CD14-positive monocyte (primary cell): Measurements from ENCODE around the gene TMEM161B. TPM values are rescaled to one million over a fixed set of nuclear protein-coding genes. Genes with fewer than 3 reads are reported as not detected.

Experiments used
- DNase-seq, 3 donors: peaks; one replicate each; pipeline ENCODE4 v3.0.0-alpha.2; 2011 to 2022
- H2AFZ ChIP-seq: 2 replicates; pipeline ENCODE4 v1.6.0; 2012; ENCODE audit warnings: mild to moderate bottlenecking, low read depth, low read length, inconsistent platforms; ENCODE audit not compliant: insufficient read depth, poor library complexity, severe bottlenecking
- H3K27ac ChIP-seq, 2 donors: 1 replicate in 1 of 2; 2 replicates in 1 of 2; pipeline ENCODE4 v1.5.1; 2012 to 2013; ENCODE audit warnings: low read length in 2 of 2, control low read depth in 1 of 2, inconsistent platforms in 1 of 2, low read depth in 1 of 2, mild to moderate bottlenecking in 1 of 2
- H3K27me3 ChIP-seq, 2 donors: one replicate each; pipeline versions ENCODE4 v1.6.0 to v1.6.1; 2011 to 2013; ENCODE audit warnings: low read length in 2 of 2; ENCODE audit not compliant: control insufficient read depth in 2 of 2, insufficient read depth in 2 of 2
- H3K36me3 ChIP-seq, 2 donors: replicated peaks in 1 of 2; 1 replicate in 1 of 2; 2 replicates in 1 of 2; pipeline versions ENCODE4 v1.5.1 to v1.6.1; 2012 to 2013; ENCODE audit warnings: low read length in 2 of 2, control low read depth in 1 of 2, inconsistent platforms in 1 of 2, mild to moderate bottlenecking in 1 of 2; ENCODE audit not compliant: insufficient read depth in 2 of 2, control insufficient read depth in 1 of 2
- H3K4me1 ChIP-seq, 2 donors: 1 replicate in 1 of 2; 2 replicates in 1 of 2; pipeline versions ENCODE4 v1.5.1 to v1.6.1; 2012 to 2013; ENCODE audit warnings: low read length in 2 of 2, control low read depth in 1 of 2, inconsistent platforms in 1 of 2, mild to moderate bottlenecking in 1 of 2, moderate library complexity in 1 of 2; ENCODE audit not compliant: insufficient read depth in 2 of 2, control insufficient read depth in 1 of 2
- H3K4me2 ChIP-seq: replicated peaks from 2 replicates; pipeline ENCODE3; 2012; ENCODE audit warnings: low read length, moderate library complexity, mild to moderate bottlenecking; ENCODE audit not compliant: poor library complexity, severe bottlenecking; ENCODE audit errors: extremely low read depth
- H3K4me3 ChIP-seq, 3 experiments: fragments of 200-600 bp in 1 of 3; sonication (generic) in 1 of 3; replicated peaks in 1 of 3; 1 replicate in 2 of 3; 2 replicates in 1 of 3; pipeline ENCODE4 v1.5.1; 2011 to 2013; ENCODE audit warnings: low read length in 3 of 3, mild to moderate bottlenecking in 3 of 3, control low read depth in 2 of 3, low read depth in 2 of 3, inconsistent platforms in 1 of 3, moderate library complexity in 1 of 3
- H3K79me2 ChIP-seq: 2 replicates; pipeline ENCODE4 v1.6.0; 2012; ENCODE audit warnings: mild to moderate bottlenecking, control low read depth, inconsistent platforms, low read length, moderate library complexity; ENCODE audit not compliant: insufficient read depth
- H3K9ac ChIP-seq: 2 replicates; pipeline ENCODE4 v1.6.0; 2017; ENCODE audit warnings: low read length, mild to moderate bottlenecking; ENCODE audit not compliant: insufficient read depth, poor library complexity, severe bottlenecking
- H3K9me3 ChIP-seq, 2 donors: replicated peaks in 1 of 2; 1 replicate in 1 of 2; 2 replicates in 1 of 2; pipeline versions ENCODE4 v1.5.1 to v1.6.1; 2012 to 2013; ENCODE audit warnings: low read length in 2 of 2, control low read depth in 1 of 2; ENCODE audit not compliant: control insufficient read depth in 1 of 2, insufficient read depth in 1 of 2
- H4K20me1 ChIP-seq: 2 replicates; pipeline ENCODE4 v1.6.0; 2012; ENCODE audit warnings: mild to moderate bottlenecking, low read length, control low read depth, moderate library complexity; ENCODE audit not compliant: insufficient read depth
- H3K27ac Mint-ChIP-seq, 7 donors: one replicate each; pipeline ENCODE4 v1.8.0; 2020; ENCODE audit warnings: mild to moderate bottlenecking in 7 of 7, mixed read lengths in 7 of 7, moderate library complexity in 6 of 7, inconsistent platforms in 2 of 7
- H3K27me3 Mint-ChIP-seq, 3 donors: one replicate each; pipeline ENCODE4 v1.8.0; 2021 to 2022; ENCODE audit warnings: low read depth in 3 of 3, mild to moderate bottlenecking in 3 of 3, mixed read lengths in 3 of 3, moderate library complexity in 3 of 3, inconsistent platforms in 1 of 3
- H3K36me3 Mint-ChIP-seq, 2 donors: one replicate each; pipeline ENCODE4 v1.8.0; 2020; ENCODE audit warnings: mixed read lengths in 2 of 2, inconsistent platforms in 1 of 2, mild to moderate bottlenecking in 1 of 2
- H3K4me1 Mint-ChIP-seq: one replicate; pipeline ENCODE4 v1.8.0; 2020; ENCODE audit warnings: mild to moderate bottlenecking, mixed read lengths
- H3K4me3 Mint-ChIP-seq, 2 donors: one replicate each; pipeline ENCODE4 v1.8.0; 2020; ENCODE audit warnings: mild to moderate bottlenecking in 2 of 2, mixed read lengths in 2 of 2, moderate library complexity in 1 of 2
- H3K9me3 Mint-ChIP-seq, 7 donors: one replicate each; pipeline ENCODE4 v1.8.0; 2020 to 2022; ENCODE audit warnings: mixed read lengths in 7 of 7, mild to moderate bottlenecking in 6 of 7, moderate library complexity in 6 of 7, inconsistent platforms in 2 of 7
- WGBS: methylation state at CpG from one replicate; pipeline ENCODE4 v1.1.5; 2013; ENCODE audit warnings: missing lambda C conversion rate; ENCODE audit not compliant: insufficient coverage; 5-methylcytosine and 5-hydroxymethylcytosine counted together
- intact Hi-C, 2 donors: fragments of 100-400 bp; cut with micrococcal nuclease; formaldehyde crosslinking; loops; one replicate each; pipeline versions ENCODE4 v1.15.0 to v1.15.1; 2023
- polyA plus RNA-seq, 3 donors: library from polyadenylated mRNA; depleted of rRNA in 1 of 3; unstranded in 2 of 3; stranded (reverse) in 1 of 3; fragments of 300-500 nt in 2 of 3; fragments of >200 nt in 1 of 3; fragmentation: Illumina TruSeq in 2 of 3; gene quantifications; 1 replicate in 2 of 3; 2 replicates in 1 of 3; pipeline ENCODE4 v1.2.3, GENCODE V29; 2012 to 2021
- TF ChIP-seq, protein P1 (sequence below): fragments of 200-600 bp; IDR thresholded peaks from one replicate; pipeline ENCODE4 v1.8.0; 2022; ENCODE audit warnings: antibody characterized with exemption, mild to moderate bottlenecking

The TMEM161B gene
- polyA plus RNA-seq, 3 donors: 4.4 to 9.4 (median 5.0) TPM

- Histone ChIP-seq H3K9ac (no peak overlapping the region), H3K27ac (no peak overlapping the region), H3K9me3 (no peaks in the 10 kb centered on the region), H3K79me2 (no peaks in the 10 kb centered on the region), H3K36me3 (peaks cover 27 to 58% of the 10 kb centered on the region in 2 donors), H3K4me1 (no peaks in the 10 kb centered on the region), H3K27me3 (no peaks in the 10 kb centered on the region), H2AFZ (no peak overlapping the region), H4K20me1 (no peaks in the 10 kb centered on the region), H3K4me2 (no peak overlapping the region), H3K4me3 (no peak overlapping the region)
- Mint-ChIP-seq H3K36me3 (peaks cover 48 to 74% of the 10 kb centered on the region in 2 donors), H3K4me3 (no peak overlapping the region), H3K27me3 (no peaks in the 10 kb centered on the region), H3K4me1 (no peaks in the 10 kb centered on the region), H3K27ac (no peak overlapping the region), H3K9me3 (peaks cover 0 to 1% (median 0%) of the 10 kb centered on the region in 7 donors)
- no peak for DNase-seq
- no CpG with 5 or more reads among the region's 5 CpGs for WGBS
- TF ChIP-seq, protein P1, sequence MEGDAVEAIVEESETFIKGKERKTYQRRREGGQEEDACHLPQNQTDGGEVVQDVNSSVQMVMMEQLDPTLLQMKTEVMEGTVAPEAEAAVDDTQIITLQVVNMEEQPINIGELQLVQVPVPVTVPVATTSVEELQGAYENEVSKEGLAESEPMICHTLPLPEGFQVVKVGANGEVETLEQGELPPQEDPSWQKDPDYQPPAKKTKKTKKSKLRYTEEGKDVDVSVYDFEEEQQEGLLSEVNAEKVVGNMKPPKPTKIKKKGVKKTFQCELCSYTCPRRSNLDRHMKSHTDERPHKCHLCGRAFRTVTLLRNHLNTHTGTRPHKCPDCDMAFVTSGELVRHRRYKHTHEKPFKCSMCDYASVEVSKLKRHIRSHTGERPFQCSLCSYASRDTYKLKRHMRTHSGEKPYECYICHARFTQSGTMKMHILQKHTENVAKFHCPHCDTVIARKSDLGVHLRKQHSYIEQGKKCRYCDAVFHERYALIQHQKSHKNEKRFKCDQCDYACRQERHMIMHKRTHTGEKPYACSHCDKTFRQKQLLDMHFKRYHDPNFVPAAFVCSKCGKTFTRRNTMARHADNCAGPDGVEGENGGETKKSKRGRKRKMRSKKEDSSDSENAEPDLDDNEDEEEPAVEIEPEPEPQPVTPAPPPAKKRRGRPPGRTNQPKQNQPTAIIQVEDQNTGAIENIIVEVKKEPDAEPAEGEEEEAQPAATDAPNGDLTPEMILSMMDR: no peak
- intact Hi-C loops: no loop called here
Measured at GRCh38 chr5:88203981-88204750, 64.5 kb downstream of the TMEM161B start.

GRCh38 chr5:88195636-88196035 is 73.0 kb downstream of the TMEM161B start:
- Histone ChIP-seq H3K27me3 (no peaks in the 10 kb centered on the region), H3K79me2 (no peaks in the 10 kb centered on the region), H3K4me2 (no peak overlapping the region), H3K9me3 (peaks cover 3 to 8% of the 10 kb centered on the region in 2 donors), H3K36me3 (peaks cover 19 to 65% of the 10 kb centered on the region in 2 donors), H3K4me1 (no peaks in the 10 kb centered on the region), H2AFZ (no peak overlapping the region), H4K20me1 (no peaks in the 10 kb centered on the region), H3K4me3 (no peak overlapping the region), H3K27ac (no peak overlapping the region), H3K9ac (no peak overlapping the region)
- Mint-ChIP-seq H3K36me3 (peaks cover 41 to 65% of the 10 kb centered on the region in 2 donors), H3K4me1 (no peaks in the 10 kb centered on the region), H3K27ac (no peak overlapping the region), H3K27me3 (no peaks in the 10 kb centered on the region), H3K4me3 (no peak overlapping the region), H3K9me3 (peaks cover 0 to 16% (median 8%) of the 10 kb centered on the region in 7 donors)
- TF ChIP-seq, protein P1: no peak
- intact Hi-C loops: no loop called here
- no peak for DNase-seq
